SK-N-SH treated with all-trans-retinoic acid at 6 μM for 48 hours (cell line): Measurements from ENCODE around the gene THOC1.

Source experiments
- CSRNP3 ChIP-seq: fragments of 250-450 bp; sonication (Bioruptor Pico); IDR thresholded peaks from 2 replicates; pipeline ENCODE4 v1.5.1; 2021; ENCODE audit warnings: mild to moderate bottlenecking, moderate library complexity
- PATZ1 ChIP-seq: fragments of 250-450 bp; sonication (Bioruptor Pico); IDR thresholded peaks from 2 replicates; pipeline ENCODE4 v1.8.0; 2020; ENCODE audit warnings: mild to moderate bottlenecking, moderate library complexity, borderline replicate concordance
- POU6F1 ChIP-seq: fragments of 250-450 bp; sonication (Bioruptor Pico); IDR thresholded peaks from 2 replicates; pipeline ENCODE4 v1.8.0; 2021; ENCODE audit warnings: low read depth, mild to moderate bottlenecking, moderate library complexity, borderline replicate concordance
- PPARA ChIP-seq: fragments of 250-450 bp; sonication (Bioruptor Pico); IDR thresholded peaks from 2 replicates; pipeline ENCODE4 v1.5.0; 2020; ENCODE audit warnings: mild to moderate bottlenecking, borderline replicate concordance
- RARB ChIP-seq: fragments of 250-450 bp; sonication (Bioruptor Pico); IDR thresholded peaks from 2 replicates; pipeline ENCODE4 v1.8.0; 2021; ENCODE audit warnings: mild to moderate bottlenecking, moderate library complexity
- TCF4 ChIP-seq: fragments of 250-450 bp; sonication (Bioruptor Pico); IDR thresholded peaks from 2 replicates; pipeline ENCODE4 v1.8.0; 2021; ENCODE audit warnings: mild to moderate bottlenecking, moderate library complexity, borderline replicate concordance
- ZNF565 ChIP-seq: fragments of 450-650 bp; formaldehyde crosslinking; conservative IDR thresholded peaks from 2 replicates; pipeline ENCODE4 v1.5.0; 2020; ENCODE audit warnings: low read depth, mild to moderate bottlenecking, moderate library complexity
- ZNF70 ChIP-seq: fragments of 450-650 bp; formaldehyde crosslinking; IDR thresholded peaks from 2 replicates; pipeline ENCODE4 v1.5.0; 2020; ENCODE audit warnings: mild to moderate bottlenecking, moderate library complexity
- ZNF8 ChIP-seq: fragments of 450-650 bp; formaldehyde crosslinking; IDR thresholded peaks from 2 replicates; pipeline ENCODE4 v1.5.0; 2020; ENCODE audit warnings: mild to moderate bottlenecking, moderate library complexity

- TF ChIP-seq POU6F1 (CRISPR knock-in tag) (no peak), ZNF565 (no peak), PPARA (CRISPR knock-in tag) (no peak), CSRNP3 (CRISPR knock-in tag) (no peak), RARB (CRISPR knock-in tag) (no peak), ZNF8 (no peak), PATZ1 (CRISPR knock-in tag) (no peak), ZNF70 (CRISPR knock-in tag) (no peak), TCF4 (CRISPR knock-in tag) (no peak)
These were observed 40.5 kb downstream of the THOC1 start for GRCh38 chr18:227374-227773.
